T-helper 2 cell treated with Interferon-gamma antibody and Interleukin-4, amounts not matched to agents 100 ng/mL and 5 ng/mL, for 36 hours (primary cell): ENCODE measurements around the gene MAB21L4. TPM values are rescaled to one million over a fixed set of nuclear protein-coding genes. Genes with fewer than 3 reads are reported as not detected.
"Not testable (repeated sequence)": the region's sequence is repeated elsewhere in the genome, so short reads cannot be mapped to it uniquely, and the experiment has no call there.

Experiments used
- intact Hi-C: fragments of 100-400 bp; cut with micrococcal nuclease; formaldehyde crosslinking; loops from one replicate; pipeline ENCODE4 v1.15.1; 2023
- total RNA-seq: library from RNA; stranded (reverse); gene quantifications from 2 replicates; pipeline ENCODE4 v1.2.3, GENCODE V29; 2022

MAB21L4 gene
- total RNA-seq, 1 donor from 2014 or later, result not detected

DNA sequence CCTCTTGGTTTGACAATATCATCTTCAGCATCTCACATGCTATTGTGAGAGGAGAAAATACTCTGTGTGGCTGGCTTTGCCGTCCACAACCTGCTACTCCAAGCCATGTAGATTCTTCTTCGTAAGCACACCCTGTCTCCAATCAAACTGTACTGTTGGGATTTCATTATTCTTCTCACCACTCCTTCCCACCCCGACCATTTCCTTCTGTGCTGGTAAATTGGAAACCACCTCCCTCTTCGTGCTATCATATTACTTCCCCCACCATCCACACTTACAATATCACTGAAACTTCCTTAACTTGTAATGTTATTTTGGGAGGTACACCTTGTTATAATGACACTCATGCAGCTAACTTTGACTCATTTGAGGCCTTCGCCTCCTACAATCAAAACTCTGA is 30.6 kb downstream of the MAB21L4 start:
- intact Hi-C loops, result no loop called here

- intact Hi-C loops, result no loop called here
Observed at GRCh38 chr2:240864475-240864874, 31.5 kb downstream of the MAB21L4 start.

GRCh38 chr2:240861547-240861946 is 34.4 kb downstream of the MAB21L4 start:
- intact Hi-C loops, result no loop called here

DNA sequence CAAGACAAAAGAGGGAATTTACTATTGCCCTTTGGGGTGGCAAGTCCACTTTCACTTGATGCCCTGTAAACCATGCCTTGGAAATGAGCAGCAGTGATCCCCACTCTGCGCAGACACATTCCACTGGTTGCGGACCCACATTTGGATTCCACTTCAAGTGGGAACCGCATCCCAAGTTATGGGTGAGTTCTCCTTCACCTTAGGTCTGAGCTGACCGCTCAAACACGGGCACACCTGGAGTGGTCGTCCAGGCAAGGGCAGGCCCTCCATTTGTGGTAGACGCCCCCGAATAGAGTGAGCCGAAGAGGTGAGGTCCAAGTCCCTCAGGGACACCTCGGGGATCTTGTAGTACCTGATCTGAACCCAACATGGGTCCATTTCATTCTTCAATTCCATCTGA is 37.1 kb downstream of the MAB21L4 start:
- intact Hi-C loops, result no loop called here

DNA sequence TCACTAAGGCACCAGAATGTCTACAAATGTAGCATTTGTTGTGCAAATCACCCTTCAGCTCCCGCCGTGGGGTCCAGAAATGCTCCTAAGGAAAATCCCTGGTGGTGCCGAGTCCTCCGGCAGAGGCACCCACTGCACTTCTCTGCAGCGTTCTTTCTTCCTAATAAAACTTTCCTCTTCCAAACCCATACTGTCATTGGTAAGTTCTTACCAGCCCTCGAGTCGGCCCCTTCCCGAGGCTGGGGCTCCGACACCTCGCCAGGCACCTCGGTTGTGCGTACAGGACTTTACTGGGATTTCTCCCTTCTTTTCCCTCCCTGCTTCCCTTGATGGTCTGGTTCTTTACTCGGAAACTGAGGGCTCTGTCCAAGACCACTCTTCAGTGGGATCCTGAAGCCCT is 37.6 kb downstream of the MAB21L4 start:
- intact Hi-C loops, result no loop called here

GRCh38 chr2:240857039-240858008 is 38.6 kb downstream of the MAB21L4 start:
- intact Hi-C loops, result no loop called here

- intact Hi-C loops, result no loop called here
Observed at GRCh38 chr2:240856151-240856980, 39.6 kb downstream of the MAB21L4 start.

GRCh38 chr2:240855670-240856069 is 40.3 kb downstream of the MAB21L4 start:
- intact Hi-C loops, result no loop called here

DNA sequence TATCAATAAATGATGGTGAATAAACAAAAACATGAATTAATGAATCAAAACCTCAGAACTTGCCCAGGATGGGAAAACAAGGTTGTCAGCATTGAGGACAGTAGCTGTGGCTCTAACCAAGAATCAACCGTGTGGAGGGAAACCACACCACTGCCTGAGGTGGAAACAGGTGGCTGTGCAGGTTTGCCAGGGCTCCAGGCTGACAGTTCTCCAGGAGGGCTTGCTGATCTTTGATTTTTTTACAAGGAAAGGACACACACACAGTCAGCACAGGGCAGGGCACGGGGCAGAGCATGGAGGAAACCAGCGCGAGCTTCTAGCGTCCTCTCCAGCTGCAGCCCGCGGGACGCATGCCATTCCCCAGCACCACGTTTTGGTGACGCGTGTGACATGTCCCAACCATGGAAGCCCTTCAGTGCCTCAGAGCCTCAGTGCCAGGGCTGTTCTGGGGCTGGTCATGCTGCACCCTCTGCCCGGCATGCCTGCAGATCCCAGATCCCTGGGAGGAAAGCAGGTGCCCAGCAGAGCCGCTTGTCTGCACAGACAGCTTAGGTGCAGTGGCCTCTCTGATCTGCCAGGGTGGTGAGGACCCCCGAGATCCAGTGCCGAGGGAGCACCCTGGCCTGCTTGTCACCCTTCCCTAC is 43.2 kb downstream of the MAB21L4 start:
- intact Hi-C loops, result no loop called here

GRCh38 chr2:240851078-240851991 is 44.6 kb downstream of the MAB21L4 start:
- intact Hi-C loops, result no loop called here

GRCh38 chr2:240850756-240851077 is 45.2 kb downstream of the MAB21L4 start:
- intact Hi-C loops, result no loop called here

DNA sequence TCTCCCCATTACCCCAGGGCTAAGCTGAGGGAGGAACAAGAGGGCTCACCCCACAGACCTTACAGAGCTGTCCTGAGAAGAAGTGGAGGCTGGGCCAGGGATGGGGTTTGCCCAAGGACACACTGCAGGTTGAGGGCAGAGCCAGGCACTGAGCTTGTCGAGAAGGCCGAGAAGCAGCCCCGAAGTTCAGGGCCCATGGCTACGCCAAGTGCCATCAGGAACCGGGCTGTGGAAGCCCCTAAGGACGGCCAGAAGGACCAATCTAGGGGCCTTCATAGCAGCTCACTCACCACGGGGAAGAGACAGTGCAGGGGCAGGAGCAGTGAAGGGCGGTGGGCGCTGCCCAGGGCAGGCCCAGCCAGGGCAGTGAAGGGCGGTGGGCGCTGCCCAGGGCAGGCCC is 45.9 kb downstream of the MAB21L4 start:
- intact Hi-C loops, result no loop called here

- intact Hi-C loops, result no loop called here
Observed at GRCh38 chr2:240848900-240849680, 46.9 kb downstream of the MAB21L4 start.

DNA sequence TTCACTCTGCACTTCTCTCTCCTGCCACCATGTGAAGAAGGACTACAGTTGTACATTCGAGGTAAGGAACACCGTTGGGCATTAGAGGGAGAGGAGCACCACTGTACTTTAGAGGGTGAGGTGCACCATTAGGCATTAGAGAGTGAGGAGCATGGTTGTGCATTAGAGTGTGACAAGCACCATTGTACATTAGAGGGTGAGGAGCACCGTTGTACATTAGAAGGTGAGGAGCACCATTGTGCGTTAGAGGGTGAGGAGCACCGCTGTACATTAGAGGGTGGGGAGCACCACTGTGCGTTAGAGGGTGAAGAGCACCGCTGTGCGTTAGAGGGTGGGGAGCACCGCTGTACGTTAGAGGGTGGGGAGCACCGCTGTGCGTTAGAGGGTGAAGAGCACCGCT is 48.1 kb downstream of the MAB21L4 start:
- intact Hi-C loops, result no loop called here

DNA sequence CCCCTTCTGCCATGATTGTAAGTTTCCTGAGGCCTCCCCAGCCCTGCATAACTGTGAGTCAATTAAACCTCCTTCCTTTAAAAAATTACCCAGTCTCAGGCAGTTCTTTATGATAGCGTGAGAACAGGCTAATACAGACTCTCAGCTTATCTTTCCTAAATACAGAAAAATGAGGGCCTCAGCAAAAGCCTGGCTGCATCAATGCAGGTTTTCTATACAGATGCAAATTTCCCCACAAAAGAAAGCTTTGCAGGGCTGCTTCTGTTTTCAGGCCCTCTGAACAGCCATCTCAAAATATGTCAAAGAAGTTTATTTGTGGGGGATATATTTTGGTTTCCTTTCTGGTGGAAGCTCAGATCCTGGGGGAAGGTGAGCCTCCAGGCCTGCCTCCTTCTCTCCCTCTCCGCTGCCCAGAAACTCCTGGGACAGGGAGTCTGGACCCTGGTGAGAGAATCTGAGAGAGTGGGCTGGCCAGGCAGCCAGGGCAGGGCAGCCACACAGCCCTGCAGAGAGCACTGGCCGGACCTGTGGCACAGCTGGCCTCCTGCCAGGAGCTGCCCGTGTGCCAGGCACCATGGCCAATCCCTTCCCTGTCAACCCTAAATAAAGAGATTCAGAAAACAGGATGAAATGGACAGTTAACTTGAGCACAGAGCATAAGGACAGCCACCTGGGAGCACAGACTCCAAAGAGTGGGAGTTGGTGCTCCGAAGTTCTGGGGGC is 48.9 kb downstream of the MAB21L4 start:
- intact Hi-C loops, result no loop called here

DNA sequence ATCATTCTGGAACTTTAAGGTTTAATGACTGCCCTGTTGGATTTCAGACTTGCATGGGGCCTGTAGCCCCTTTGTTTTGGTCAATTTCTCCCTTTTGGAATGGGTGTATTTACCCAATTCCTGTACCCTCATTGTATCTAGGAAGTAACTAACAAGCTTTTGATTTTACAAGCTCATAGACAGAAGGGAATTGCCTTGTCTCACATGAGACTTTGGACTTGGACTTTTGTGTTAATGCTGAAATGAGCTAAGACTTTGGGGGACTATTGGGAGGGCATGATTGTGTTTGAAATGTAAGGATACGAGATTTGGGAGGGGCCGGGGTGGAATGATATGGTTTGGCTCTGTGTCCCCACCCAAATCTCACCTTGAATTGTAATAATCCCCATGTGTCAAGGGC is 49.6 kb downstream of the MAB21L4 start:
- intact Hi-C loops, result not testable (repeated sequence)

DNA sequence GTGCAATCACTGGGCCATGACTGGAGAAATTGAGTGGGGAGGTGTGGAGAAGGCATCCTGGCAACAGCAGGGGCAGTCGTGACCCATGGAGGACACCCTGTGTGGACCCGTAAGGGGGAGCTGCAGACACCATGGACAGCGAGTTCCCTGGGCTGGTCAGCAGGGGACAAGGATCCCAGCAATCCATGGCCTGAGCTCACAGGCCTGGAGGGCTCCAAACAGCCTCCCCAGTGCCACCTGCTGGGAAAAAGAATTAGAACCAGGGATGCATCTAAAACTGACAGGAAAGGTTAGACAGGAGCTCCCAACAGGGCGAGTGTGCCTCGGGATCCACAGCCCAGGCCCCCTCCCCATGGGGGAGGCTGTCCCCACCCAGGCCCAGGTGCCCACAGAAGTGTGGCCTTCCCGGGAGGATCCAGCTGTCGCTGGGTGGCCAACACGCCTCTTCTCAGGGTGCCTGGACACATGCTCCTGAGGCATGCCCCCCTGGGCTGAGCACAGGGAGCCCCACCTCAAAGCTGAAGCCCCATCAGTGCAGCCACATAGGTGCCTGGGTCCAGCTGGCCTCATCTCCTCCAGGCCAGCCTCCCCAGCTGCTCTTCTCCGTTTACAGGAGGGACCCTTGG is 55.4 kb downstream of the MAB21L4 start:
- intact Hi-C loops, result no loop called here

GRCh38 chr2:240839152-240840143 is 56.5 kb downstream of the MAB21L4 start:
- intact Hi-C loops, result no loop called here
